Measurements from ENCODE around the gene HECA.

Gene HECA

GRCh38 chr6:139186692-139187091 lies 51.8 kb downstream of the HECA start:
- Histone ChIP-seq H3K4me2 (ENCODE audit: low read depth, low read length, poor library complexity, severe bottlenecking) (no peak overlapping the region), H3K27ac (ENCODE audit: low read depth, low read length) (no peak overlapping the region), H3K9ac (ENCODE audit: low read length) (no peak overlapping the region), H3K4me3 (ENCODE audit: insufficient read depth, low read length, poor library complexity, severe bottlenecking) (no peak overlapping the region), H3K9me3 (ENCODE audit: insufficient read depth, low read length) (no peaks in the 10 kb centered on the region), H4K20me1 (ENCODE audit: low read depth, low read length) (no peaks in the 10 kb centered on the region), H3K36me3 (ENCODE audit: low read length) (no peaks in the 10 kb centered on the region), H3K27me3 (ENCODE audit: low read length) (no peaks in the 10 kb centered on the region), H2AFZ (ENCODE audit: low read depth, low read length, severe bottlenecking) (no peak overlapping the region), H3K79me2 (ENCODE audit: insufficient read depth, low read length) (no peaks in the 10 kb centered on the region), H3K9me2 (replicated peaks; ENCODE audit: insufficient read depth, low read length) (no peaks in the 10 kb centered on the region), H3F3A (ENCODE audit: insufficient read depth) (no peaks in the 10 kb centered on the region)
- TF ChIP-seq CTCF (IDR thresholded peaks at IDR 0.05; ENCODE audit: insufficient read depth, low read length, poor library complexity, severe bottlenecking) (no peak), EZH2phosphoT487 (conservative IDR thresholded peaks at IDR 0.05; ENCODE audit: low read length) (no peak)

GRCh38 chr6:139187489-139187888 lies 52.6 kb downstream of the HECA start:
- H3K4me2 ChIP-seq (ENCODE audit: low read depth, low read length, poor library complexity, severe bottlenecking), result no peak overlapping the region
- TF ChIP-seq CTCF (IDR thresholded peaks at IDR 0.05; ENCODE audit: insufficient read depth, low read length, poor library complexity, severe bottlenecking), result no peak
- TF ChIP-seq EZH2phosphoT487 (conservative IDR thresholded peaks at IDR 0.05; ENCODE audit: low read length), result no peak
- no peak overlapping the region for H3K4me3 ChIP-seq (ENCODE audit: insufficient read depth, low read length, poor library complexity, severe bottlenecking)
- no peak overlapping the region for H3K9ac ChIP-seq (ENCODE audit: low read length)
- H3K27me3 ChIP-seq (ENCODE audit: low read length), result no peaks in the 10 kb centered on the region
- H3F3A ChIP-seq (ENCODE audit: insufficient read depth), result no peaks in the 10 kb centered on the region
- H3K9me2 ChIP-seq (replicated peaks; ENCODE audit: insufficient read depth, low read length), result no peaks in the 10 kb centered on the region
- no peaks in the 10 kb centered on the region for H3K9me3 ChIP-seq (ENCODE audit: insufficient read depth, low read length)
- H3K79me2 ChIP-seq (ENCODE audit: insufficient read depth, low read length), result no peaks in the 10 kb centered on the region
- no peaks in the 10 kb centered on the region for H3K36me3 ChIP-seq (ENCODE audit: low read length)
- H4K20me1 ChIP-seq (ENCODE audit: low read depth, low read length), result no peaks in the 10 kb centered on the region
- no peak overlapping the region for H3K27ac ChIP-seq (ENCODE audit: low read depth, low read length)
- H2AFZ ChIP-seq (ENCODE audit: low read depth, low read length, severe bottlenecking), result no peak overlapping the region

- H3K27me3 ChIP-seq (ENCODE audit: low read length), result no peaks in the 10 kb centered on the region
- H4K20me1 ChIP-seq (ENCODE audit: low read depth, low read length), result no peaks in the 10 kb centered on the region
- H3K36me3 ChIP-seq (ENCODE audit: low read length), result no peaks in the 10 kb centered on the region
- no peaks in the 10 kb centered on the region for H3K9me3 ChIP-seq (ENCODE audit: insufficient read depth, low read length)
- no peak overlapping the region for H3K9ac ChIP-seq (ENCODE audit: low read length)
- H3K4me3 ChIP-seq (ENCODE audit: insufficient read depth, low read length, poor library complexity, severe bottlenecking), result no peak overlapping the region
- H3F3A ChIP-seq (ENCODE audit: insufficient read depth), result no peaks in the 10 kb centered on the region
- TF ChIP-seq CTCF (IDR thresholded peaks at IDR 0.05; ENCODE audit: insufficient read depth, low read length, poor library complexity, severe bottlenecking) (no peak), EZH2phosphoT487 (conservative IDR thresholded peaks at IDR 0.05; ENCODE audit: low read length) (no peak)
- H3K4me2 ChIP-seq (ENCODE audit: low read depth, low read length, poor library complexity, severe bottlenecking), result no peak overlapping the region
- no peaks in the 10 kb centered on the region for H3K79me2 ChIP-seq (ENCODE audit: insufficient read depth, low read length)
- no peak overlapping the region for H2AFZ ChIP-seq (ENCODE audit: low read depth, low read length, severe bottlenecking)
- no peaks in the 10 kb centered on the region for H3K9me2 ChIP-seq (replicated peaks; ENCODE audit: insufficient read depth, low read length)
- H3K27ac ChIP-seq (ENCODE audit: low read depth, low read length), result no peak overlapping the region
Measured at GRCh38 chr6:139189665-139190064, 54.8 kb downstream of the HECA start.
